Dermis microvascular lymphatic vessel endothelial cell (primary cell): ENCODE results near the gene GRB10. TPM values are rescaled to one million over a fixed set of nuclear protein-coding genes. Genes with fewer than 3 reads are reported as not detected.

Experiments
- DNase-seq, 2 donors: peaks; one replicate each; pipeline versions ENCODE4 v3.0.0 to v3.0.0-alpha.2; 2010; ENCODE audit warnings: low read depth in 2 of 2
- total RNA-seq: library from RNA; depleted of rRNA; stranded (reverse); fragments of >200 nt; gene quantifications from 2 replicates; pipeline ENCODE4 v1.2.1, GENCODE V29; 2014

The GRB10 gene
- total RNA-seq, 1 donor from 2014 or later: 98.5 TPM

GRCh38 chr7:50695026-50695425 lies 87.7 kb downstream of the GRB10 start:
- DNase-seq: no peak

GRCh38 chr7:50693455-50694130 lies 89.1 kb downstream of the GRB10 start:
- peak in 1 of 2 donors; percentile 53 for DNase-seq

- no peak for DNase-seq
These were observed 92.1 kb downstream of the GRB10 start for GRCh38 chr7:50690541-50691011.

- no peak for DNase-seq
These were observed 94.5 kb downstream of the GRB10 start for GRCh38 chr7:50688226-50688590.

GRCh38 chr7:50687575-50688225 lies 95.0 kb downstream of the GRB10 start:
- no peak for DNase-seq

GRCh38 chr7:50687096-50687495 lies 95.6 kb downstream of the GRB10 start:
- no peak for DNase-seq

GRCh38 chr7:50685135-50686065 lies 97.3 kb downstream of the GRB10 start:
- no peak for DNase-seq

- no peak for DNase-seq
These were observed 98.0 kb downstream of the GRB10 start for GRCh38 chr7:50684713-50685075.

- peak; percentile 76 to 92 for DNase-seq
These were observed 98.5 kb downstream of the GRB10 start for GRCh38 chr7:50684011-50684712.

GRCh38 chr7:50682573-50682972 lies 100.1 kb downstream of the GRB10 start:
- no peak for DNase-seq

- peak; percentile 27 to 57 for DNase-seq
These were observed 100.6 kb downstream of the GRB10 start for GRCh38 chr7:50682079-50682478.

GRCh38 chr7:50681432-50682045 lies 101.2 kb downstream of the GRB10 start:
- no peak for DNase-seq

GRCh38 chr7:50679218-50680007 lies 103.3 kb downstream of the GRB10 start:
- peak; percentile 45 to 55 for DNase-seq

- DNase-seq: no peak
These were observed 104.1 kb downstream of the GRB10 start for GRCh38 chr7:50678586-50678985.

GRCh38 chr7:50677638-50677996 lies 105.1 kb downstream of the GRB10 start:
- no peak for DNase-seq

GRCh38 chr7:50676740-50677637 lies 105.7 kb downstream of the GRB10 start:
- no peak for DNase-seq

- no peak for DNase-seq
These were observed 106.6 kb downstream of the GRB10 start for GRCh38 chr7:50676079-50676478.

GRCh38 chr7:50674896-50675835 lies 107.5 kb downstream of the GRB10 start:
- no peak for DNase-seq
